HuH-7 (cell line): ENCODE measurements around the gene EMX1.

Source experiments
- DNase-seq: peaks from one replicate; pipeline ENCODE4 v3.0.0; 2011; ENCODE audit warnings: low spot score

Gene EMX1

DNA sequence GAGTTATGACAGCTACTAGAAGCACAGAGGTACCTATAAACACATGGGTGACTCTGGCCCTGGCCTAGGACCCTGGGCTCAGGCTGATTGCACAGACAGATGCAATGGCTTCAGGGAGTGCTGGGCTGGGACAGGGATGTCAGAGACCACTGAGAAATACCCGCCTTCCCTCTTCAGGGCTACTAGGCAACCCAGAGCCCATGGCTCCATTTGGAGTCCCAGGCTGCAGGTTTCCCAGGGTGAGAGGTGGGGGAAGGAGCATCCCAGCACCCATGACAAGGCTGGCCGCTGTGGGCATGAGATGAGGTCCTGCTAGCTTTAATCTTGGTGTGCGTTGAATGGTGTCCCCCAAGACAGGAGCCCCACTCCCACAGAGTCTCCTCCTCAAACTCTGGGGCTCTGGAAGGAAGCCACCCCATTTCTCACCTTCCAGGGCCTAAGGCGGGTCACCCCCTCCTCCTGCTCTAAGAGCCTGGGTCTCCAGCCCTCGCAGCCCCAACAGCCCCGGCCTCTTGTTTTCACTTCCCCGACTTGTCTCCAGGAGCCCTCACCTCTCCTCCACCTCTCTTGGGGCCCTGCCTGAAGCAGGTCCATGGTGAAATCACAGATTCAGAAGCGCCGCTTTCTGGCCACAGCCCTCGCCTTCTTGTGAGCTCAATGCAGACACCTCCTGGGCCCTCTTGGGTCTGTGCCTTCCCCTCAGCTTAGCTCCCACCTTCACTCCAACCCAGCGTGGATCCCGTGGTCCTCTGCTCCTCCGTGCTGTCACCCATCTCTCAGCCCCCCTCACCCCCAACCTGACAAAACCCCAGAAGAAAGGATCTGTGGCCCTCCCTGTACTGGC lies 41.4 kb downstream of the EMX1 start:
- DNase-seq: no peak

DNA sequence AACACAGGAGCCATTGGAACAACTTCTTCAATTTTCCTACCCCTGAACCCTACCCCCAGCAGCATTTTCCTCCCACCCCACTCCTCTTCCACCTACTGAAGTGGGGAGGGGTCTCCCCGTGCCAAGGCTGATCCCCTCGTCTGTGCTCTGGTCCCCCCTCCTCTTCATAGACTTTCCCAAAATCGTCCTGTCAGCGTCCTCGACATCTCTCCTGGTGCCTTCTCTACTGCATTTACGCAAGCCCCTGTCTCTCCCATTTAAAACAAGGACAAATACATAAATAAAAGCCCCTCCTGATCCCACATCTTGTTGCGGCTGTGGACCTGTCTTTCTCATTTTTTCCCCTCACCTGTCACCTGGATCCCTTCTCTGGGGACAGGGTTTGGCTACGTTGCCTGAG lies 42.2 kb downstream of the EMX1 start:
- DNase-seq: no peak

DNA sequence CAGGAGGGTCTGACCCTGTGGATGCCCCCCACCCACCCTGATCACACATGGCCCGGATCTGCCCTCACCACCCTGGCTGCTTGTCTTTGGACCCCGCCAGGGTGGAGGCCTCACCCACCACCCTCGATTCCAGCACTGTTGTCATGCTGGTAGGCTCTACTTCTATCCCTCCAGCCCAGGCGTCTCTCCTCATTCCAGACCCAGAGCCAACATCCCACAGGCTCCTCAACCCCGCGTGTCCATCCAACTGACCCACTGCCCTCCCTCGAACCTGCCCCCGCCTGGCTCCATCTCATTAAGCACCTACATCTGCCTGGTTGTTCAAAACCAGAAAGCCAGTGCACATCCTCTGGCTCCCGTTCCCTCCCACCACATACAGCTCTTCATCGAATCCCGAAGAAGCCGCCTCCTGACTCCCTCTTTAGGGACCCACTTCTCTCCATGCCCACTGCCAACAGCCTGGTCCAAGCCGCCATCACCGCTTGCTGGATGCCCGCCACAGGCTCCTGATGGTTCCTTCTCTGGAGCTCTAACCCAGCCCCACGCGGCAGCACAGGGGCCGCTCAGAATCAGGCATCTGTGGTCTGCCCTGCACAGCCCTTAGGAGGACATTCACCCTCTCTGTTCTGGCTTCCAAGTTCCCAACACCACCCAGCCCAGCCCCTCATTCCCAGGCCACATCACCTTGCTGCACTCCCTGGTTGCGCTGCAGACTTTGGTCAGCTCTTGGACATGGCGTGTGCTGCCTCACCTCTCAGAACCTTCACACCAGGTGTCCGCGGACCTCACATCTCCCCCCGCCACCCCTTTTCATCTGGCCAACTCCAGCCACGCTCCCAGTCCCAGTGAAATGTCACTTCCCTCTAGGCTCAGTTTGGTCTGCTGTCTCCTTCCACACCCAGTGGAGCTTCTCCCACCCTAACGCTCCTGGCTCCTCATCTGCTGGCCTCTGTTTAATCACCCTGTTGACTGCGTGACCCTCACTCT lies 43.0 kb downstream of the EMX1 start:
- no peak for DNase-seq

DNA sequence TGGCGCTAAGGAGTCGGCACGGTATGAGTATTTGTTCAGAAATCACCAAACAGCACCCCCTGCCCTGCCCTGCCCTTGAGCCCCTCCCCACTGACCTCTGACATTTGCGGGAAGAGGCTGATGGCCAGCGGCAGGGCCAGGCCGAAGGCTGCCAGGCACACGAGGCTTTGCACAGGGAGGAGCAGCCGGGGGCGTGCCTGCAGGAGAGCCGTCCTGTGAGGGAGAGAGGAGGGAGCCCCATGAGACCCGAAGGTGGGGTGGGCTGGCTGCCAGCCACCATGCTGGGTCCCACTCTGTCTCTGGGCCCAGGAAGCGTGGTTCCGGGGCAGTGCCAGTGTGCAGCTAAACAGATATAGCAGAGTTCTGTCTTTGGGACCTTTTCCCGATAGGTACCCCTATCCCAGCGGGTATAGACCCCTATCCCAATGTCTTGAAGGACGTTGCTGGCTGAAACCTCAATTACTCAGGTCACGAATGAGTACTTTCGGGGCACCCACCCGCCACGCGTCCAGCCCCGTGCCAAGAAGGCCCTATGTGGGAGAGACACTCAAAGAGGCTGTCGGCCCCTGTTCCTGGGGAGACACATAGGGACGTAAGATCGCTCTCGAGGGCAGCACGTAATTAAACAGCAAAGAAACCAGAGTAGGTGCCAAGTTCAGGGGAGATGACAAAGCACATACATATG lies 43.9 kb downstream of the EMX1 start:
- DNase-seq: no peak

DNA sequence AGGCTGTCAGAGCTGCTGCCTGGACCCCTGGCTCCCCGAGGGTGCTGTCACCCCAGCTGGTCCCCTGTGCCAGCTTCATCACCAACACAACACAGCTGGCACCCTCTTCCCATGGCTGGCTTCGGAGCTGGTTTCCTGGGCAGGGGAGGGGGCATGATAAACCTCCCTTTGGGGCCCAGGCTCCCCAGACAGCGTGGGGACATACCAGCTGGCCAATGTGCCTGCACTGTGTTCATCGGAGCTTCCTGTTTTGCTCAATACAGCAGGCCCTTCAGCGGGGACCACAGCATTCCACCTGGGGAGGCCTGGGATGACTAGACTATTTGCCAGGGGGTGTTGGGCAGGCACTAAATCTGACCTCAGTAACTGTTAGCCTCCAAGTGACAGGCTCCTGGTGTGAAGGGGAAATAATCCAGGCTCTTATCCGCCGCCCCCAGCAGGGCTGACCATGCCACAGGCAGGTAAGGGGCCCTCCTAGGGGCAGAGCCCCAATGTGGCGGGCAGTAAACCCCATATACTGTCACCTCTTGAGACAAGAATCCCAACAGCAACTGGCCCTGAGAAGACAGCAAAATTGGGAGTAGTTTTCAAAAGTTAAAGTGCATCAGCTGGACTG lies 44.6 kb downstream of the EMX1 start:
- no peak for DNase-seq

DNA sequence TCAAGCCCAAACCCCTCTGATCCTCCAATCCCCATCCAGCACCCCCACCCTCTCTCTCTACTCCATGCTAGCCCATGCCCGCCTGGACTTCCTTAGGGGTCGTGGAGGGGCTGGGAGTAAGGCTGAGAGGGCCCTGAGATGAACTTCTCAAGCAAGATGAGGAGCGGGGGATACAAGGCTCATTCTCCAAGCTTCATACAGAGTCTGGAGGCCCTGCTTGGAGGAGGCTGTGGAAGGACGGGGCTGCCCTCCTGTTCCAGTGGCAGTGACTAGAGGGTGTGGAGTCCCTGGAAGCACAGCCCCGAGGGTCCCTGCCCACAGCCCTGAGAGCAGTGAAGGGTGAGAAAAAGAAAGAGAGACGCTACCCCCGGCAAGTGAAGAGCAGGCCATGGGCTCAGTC lies 45.6 kb downstream of the EMX1 start:
- no peak for DNase-seq

DNA sequence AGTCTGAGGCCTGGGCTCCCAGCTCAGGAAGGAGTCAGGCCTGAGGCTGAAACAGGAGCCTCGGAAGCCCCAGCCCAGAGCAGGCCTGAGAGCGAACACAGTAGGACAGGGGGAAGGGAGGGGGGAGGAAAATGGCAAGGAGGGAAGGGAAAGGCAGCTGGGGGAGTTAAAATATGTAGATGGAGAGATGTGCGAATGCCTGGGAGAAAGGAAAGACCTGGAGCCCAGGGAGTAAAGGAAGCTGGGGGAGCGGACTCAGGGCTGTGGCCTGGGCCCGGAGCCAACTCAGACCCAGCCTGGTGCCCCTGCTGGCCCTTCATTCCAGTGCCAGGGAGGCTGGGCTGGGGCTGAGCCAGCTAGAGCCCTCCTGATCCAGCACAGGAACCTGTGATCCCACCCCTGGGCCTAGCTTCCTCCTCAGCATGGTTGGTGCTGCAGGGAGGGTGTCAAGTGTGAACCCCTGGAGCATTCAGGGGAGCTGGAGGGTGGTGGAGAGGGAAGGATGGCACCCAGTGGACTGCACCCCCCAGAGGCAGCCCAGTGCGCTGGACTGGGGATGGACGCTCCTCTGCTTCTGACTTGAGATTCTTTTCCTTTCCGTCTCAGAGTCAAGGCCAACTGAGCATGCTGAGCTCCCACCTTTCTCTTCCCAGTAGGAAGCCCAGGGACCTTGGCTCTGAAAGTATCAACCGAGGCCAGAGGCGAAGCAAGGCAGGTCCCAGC lies 46.3 kb downstream of the EMX1 start:
- no peak for DNase-seq

DNA sequence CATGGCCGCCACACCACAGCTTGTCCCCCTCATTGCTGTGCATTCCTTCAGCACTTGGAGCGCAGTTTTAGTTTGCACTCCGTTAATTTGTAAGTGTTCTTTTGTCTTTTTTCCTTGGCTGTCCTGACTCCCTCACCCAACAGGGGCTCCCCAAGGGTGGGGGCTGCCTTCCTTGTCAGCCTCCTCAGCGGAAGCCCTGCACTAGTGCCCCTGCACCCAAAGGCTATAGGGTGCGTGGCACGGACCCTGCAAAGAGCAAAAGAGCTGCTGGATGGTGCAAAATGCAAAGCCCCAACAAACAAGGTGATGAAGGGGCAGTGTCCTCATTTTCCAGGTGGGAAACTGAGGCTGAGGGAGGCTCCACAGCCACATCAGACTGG lies 46.8 kb downstream of the EMX1 start:
- no peak for DNase-seq

DNA sequence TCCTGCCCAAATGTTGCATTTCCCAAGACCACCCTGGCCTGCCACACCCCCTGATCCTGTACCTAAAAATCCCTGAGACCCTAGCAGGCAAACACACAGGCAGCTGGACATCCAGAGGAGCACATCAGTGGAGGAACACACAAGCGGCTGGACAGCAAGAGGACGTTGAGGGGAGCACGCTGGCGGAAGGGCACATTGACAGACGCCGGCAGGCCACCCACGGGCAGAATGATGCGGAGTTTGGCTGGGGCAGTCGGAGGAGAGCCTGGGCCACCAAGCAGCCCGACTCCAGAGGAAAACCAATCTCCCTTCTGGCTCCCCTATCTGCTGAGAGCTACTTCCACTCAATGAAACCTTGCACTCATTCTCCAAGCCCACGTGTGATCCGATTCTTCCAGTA lies 47.7 kb downstream of the EMX1 start:
- no peak for DNase-seq

DNA sequence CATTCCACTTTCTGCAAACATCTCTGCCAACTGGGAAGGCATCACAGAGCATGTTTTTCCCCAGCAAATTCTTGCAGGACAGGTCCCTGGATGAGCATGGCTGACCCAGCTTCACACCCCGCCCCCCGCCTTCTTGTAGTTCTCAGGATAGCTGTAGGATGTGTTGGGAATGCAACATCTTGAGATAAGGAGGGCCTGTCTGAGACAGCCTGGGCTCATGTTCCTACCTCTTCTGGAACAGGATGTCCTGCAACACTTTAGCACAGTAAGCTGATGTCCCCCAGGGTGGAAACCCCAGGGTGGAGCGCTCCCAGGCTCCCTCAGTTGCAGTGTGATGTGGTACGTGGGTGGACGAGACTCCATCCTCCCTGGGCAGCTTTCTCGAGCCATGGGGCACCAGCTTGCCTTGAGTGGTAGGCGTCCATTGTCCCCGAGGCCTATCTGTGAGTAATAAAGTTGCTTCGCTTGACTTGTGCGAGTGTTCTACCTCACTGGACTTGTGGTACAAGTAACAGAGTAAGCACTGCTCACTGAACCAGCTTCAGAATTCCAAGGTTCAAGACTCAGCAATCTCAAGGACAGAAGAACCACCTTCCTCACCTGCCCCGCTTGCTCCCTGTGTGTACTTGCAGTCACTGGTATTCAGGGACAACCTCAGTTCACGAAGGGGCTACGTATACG lies 48.6 kb downstream of the EMX1 start:
- DNase-seq: no peak

DNA sequence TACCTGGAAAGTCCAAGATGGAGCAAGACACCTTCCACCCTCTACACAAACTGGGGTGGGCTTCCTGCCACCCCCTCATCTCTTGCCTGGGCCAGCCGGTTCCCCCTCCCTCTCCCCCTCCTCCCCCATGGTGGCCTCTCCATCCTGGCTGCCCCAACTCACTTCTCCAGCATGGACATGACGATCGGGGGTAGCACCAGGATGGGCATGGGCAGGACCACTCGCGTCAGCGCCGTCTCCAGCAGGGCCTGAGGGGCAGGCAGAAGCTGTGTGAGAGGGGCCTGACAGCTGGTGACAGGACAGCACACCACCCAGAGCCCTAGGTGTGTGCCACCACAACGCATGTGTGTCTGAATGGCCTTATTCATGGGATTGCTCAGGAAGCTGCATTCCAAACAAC lies 51.0 kb downstream of the EMX1 start:
- DNase-seq: no peak

DNA sequence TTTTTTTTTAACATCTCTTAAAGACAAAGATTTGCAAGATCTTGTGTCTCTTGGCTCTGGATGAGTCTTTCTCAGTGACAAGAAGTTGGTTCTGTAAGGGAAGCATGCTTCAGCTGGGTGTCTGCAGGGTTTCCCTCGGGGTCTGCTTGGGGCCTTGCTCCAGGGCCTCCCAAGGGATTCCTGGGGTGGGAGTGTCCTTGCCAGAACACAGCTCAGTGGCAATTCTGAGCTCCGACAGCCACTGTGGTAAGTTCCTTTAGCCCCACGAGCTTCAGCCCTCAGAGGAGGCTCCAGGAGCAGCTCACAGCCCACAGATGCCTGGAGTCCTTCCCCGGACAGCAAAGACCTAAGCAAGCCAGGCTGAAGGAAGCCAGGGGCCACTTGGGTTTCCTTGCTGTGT lies 52.4 kb downstream of the EMX1 start:
- no peak for DNase-seq

DNA sequence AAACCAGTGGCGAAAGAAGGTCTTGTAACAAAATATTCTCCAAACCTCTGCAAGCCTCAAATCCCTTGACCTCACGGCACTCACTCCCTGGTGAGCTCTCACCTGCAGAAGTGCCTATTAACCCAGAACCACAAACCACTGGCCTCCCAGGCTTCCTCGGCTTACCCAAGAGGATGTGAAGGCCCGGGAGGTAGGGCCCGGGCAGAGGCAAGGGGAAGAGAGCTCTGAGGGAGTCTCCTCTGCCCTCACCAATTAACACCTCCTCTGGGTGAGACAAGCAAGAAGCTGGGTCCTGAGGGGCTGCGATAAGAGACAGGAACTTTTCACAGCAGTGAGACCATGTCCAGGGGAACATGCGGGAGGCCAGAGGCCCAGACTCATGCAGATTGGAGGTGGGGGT lies 53.7 kb downstream of the EMX1 start:
- DNase-seq: no peak

DNA sequence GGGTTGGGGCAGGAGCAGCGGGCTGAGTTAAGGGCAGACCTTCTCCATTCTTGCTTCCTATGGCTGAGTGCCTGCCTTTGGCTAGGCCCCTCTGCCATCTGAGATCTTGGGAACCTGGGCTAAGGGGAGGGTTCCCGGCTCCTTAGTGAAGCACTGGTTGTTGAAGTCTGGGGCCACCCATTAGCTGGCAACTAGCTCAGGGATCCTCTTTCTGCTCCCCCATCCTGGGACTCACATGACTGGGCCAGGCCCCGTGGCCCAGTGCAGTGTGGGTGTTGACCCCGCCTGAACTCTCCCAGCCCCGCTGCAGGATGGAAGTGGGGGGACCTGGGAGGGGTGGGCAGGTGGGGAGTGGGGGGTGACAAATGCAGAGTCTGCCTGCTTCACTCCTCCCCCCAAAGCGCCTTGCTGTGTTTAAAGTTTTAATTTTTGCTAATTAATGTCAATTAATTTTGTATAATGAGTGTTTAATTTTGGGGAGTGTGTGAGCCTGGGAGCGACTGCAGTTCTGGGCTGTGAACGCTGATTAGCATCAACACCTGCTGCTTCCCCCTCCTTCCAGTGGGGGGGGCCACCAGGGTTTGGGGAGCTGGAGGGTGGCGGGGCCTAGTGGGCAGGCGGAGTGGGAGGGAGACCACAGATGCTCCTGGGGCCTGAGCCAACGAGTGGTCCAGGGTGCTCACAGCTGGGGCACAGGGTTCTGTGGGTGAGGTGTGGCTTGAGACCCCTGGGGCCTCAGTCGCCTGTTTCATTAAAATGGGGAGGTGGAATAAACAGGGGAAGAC lies 55.2 kb downstream of the EMX1 start:
- no peak for DNase-seq

DNA sequence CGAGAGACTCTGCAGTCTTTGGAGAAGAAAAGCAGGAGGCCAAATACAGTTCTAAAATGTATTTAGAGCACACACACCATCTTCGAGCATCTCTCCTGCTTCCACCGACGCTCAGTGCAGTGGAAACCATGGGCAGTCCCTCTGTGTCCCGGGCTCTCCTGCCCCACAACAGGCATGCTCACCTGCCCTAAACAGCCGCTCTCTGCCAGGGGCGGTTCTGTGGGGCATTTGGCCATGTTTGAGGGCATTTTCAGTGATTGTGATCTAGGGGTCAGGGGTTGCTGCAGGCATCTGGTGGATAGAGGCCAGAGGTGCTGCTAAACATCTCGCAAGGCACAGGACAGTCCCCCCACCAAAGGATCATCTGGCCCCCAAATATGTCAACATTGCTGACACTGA lies 55.8 kb downstream of the EMX1 start:
- no peak for DNase-seq

DNA sequence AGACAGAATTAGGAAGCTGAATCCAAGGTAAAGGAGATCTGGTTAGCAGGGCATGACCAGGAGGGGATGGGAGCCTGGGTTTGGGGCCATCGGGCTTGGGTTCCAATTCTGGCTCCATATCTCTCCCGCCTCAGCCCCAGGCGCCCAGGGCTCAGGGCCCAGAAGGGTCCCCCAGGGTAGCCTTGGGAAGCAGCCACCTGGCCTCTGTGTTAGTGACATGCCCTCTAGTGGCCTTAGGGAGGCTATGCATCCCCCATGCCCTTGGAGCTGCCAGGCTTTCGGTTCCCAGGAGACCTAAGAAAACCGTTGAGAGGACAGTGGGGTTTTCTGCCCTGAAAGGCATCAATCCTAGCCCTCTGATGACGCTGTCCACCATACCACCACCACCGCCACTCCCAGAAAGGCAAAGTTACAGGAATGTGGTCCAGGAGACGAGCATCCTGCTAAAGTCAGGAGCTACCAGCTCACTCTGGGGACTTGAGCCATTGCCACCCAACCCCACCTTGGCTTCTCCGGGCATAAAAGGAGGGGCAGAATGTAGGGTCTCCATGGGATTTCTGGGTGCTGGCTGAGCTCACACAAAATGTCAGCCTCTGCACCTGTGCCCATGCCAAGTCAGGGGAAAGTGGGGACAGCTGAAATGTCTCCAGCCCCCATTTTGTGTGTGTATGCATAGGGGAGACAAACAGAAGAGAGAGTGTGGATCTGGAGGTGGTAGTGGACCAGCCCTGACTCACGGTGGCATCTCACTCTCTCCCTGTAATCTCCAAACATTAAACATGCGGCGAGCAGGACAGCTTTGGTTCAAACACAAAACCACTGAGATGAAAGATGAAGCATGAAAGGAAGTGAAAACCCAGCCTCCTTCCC lies 56.5 kb downstream of the EMX1 start:
- DNase-seq: peak; percentile 93

DNA sequence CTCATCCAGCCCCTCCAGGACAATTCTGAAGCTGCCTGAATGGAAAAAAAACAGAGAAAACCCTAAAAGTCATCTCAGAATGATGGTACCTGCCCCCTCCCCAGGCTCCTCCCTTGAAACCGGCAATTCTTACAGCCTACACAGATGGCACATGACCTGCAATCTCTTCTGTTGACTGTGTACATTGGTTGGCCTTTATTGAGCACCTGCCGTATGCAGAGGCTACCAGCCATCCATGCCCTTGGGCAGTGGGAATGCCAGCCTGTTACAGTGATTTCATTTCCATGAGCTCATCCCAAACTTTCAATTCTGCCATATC lies 57.1 kb downstream of the EMX1 start:
- DNase-seq: no peak

DNA sequence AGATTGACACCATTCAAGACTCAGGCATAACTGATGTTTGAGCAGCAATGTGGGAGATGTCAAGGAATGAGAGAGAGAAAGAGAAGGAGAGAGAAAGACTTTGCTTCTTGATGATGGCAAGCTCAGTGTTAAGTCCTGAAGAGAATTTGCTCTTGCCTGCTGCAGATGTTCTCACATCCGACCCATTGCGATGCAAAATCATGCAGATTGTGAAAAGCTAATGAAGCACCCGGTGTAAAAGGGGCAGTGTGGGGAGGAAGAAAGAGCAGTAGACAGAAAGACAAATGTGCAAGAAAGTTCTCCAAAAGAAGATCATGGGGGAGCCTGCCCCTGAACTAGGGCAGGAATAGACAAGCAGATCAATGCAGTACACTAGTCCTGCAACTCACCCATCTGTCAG lies 57.7 kb downstream of the EMX1 start:
- no peak for DNase-seq

DNA sequence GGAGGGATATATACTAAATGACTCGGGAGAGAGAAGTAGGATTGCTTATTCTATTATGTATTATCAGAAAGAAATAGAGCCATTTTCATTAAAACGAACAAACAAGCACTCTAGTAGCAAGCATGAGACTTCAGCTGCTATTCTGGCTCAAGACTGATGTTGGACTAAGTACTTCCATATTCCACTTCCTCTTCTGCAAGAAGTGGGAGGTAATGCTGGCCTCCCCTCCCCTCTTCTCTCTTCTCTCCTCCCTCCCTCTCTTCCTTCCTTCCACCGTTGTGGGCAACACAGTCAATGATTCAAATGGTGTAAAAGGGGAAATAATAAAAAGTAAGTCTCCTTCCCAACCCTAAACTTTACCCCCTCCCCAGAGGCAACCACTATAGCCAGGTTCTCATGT lies 62.6 kb downstream of the EMX1 start:
- DNase-seq: no peak
